Brain pericyte (primary cell): Measurements from ENCODE around the gene NSG1.
"Not testable (repeated sequence)": the region's sequence is repeated elsewhere in the genome, so short reads cannot be mapped to it uniquely, and the experiment has no call there.

Experiments
- DNase-seq: peaks from one replicate; pipeline ENCODE4 v3.0.0-alpha.2; 2012; ENCODE audit warnings: low read depth, low spot score

NSG1 gene, protein sequence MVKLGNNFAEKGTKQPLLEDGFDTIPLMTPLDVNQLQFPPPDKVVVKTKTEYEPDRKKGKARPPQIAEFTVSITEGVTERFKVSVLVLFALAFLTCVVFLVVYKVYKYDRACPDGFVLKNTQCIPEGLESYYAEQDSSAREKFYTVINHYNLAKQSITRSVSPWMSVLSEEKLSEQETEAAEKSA

DNA sequence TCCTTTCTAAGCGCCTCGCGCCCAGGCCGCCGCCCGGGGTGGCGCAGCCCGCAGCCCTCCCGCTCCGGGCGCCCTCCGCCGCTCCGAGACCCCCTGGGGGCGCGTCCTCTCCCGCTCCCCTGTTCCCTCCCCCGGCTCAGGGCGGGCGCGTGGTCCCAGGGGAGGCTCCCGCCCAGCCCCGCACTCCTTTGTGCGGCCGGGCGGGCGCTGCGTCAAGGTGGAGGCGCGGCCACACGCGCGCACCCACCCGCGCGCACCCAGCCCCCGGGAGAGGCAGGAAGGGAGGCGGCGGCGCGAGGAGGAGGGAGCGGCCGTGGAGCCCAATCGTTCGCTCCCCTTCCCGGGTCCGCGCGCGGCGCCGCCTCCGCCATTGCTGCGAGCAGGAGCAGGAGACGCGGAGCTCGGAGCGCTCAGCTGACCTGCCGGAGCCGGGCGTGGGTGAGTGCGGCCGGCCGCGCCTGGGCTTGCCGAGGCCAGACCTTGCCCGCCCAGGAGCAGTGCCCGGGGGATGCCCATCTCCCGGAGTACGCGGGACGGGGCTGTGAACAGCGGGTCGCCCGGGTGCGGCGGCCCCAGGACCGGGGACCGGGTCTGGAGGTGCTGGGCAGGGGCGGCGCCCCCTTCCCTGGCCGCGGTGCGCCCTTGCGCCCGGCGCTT is at the start of gene NSG1:
TSS of gene NSG1 (plus strand) at position 367 of the 657 bp plus-strand sequence. CDS start 528 bp downstream, outside the sequence.
- no peak for DNase-seq

- DNase-seq: no peak
Measured at GRCh38 chr4:4338210-4339001, 48.5 kb upstream of the NSG1 start.

DNA sequence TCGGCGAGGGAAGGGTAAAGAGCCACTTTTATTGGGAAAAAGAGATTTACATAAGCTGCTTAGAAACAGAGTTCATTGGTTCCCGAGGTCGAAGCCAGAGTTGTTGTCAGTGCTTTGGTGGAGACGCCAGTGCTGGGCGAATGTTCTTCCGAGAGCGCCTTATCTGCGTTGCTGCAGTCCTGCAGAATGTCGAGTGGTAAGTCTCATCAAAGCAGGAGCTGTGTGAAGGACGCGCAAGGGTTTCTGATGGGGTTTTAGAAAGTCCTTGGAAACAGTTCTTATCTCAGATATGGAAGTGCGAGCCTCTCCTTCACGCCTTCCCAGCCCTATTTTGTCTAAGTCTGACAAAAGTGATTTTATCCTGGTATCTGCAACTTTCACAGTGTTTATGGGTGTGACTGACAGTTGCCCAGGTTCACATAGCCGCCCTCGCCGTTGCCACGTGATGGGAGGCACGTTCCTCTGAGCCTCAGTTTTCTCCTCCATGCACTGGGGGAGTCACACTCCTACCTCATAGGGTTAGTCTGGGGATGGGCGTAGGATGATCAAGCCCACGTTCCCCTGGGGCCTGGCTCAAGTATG is 47.3 kb upstream of the NSG1 start:
- no peak for DNase-seq

DNA sequence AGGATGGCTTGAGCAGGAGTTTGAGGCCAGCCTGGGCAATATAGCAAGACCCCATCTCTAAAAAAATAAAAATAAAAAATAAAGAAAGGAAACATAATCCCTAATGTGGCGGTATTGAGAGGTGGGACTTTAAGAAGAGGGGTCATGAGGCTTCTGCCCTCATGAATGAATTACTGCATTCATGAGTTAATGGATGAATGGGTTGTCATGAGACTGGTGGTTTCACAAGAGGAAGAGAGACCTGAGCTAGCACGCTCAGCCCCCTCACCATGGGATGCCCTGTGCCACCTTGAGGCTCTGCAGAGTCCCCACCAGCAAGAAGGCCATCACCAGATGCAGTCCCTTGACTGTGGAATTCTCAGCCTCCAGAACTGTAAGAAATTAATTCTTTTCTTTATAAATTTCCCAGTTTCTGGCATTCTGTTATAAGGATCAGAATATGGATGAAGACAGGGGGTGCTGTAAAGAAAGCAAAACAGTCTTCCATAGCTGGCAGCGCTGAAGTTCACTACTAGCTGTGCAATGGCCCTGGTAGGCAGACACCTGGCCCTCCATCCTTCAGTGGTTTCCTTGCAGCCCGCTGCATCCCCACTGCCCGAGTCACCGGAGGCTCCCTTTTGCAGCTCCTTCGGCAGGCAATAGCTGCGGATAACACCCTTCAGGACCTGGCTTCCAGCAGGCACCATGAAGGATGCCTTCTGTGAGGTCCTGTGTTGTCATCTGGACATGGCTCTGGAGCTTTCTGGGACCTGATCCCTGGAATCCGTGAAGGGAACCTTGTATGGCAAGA is 44.8 kb upstream of the NSG1 start:
- no peak for DNase-seq

- DNase-seq: no peak
Measured at GRCh38 chr4:4343038-4343437, 43.9 kb upstream of the NSG1 start.

DNA sequence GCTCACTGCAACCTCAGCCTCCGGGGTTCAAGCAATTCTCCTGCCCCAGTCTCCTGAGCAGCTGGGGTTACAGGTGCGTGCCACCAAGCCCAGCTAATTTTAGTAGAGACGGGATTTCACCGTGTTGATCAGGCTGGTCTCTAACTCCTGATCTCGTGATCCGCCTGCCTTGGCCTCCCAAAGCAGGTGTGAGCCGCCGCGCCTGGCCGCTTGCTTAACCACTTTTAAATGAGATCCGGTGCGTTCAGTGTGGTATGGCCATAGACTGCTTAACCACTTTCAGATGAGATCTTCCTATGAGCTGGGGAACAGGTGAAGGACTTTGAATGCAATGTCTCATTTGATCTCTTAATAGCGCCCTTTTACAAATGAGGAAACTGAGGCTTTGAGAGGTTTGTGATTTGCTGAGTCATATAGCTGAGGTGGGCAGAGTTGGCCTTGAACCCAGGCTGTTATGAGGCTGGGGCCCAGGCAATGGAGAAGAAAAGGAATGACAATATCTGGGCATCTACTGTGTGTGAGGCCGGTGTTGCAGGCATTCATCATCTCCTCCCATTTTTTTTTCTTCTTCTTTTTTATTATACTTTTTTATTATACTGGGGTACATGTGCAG is 41.9 kb upstream of the NSG1 start:
- DNase-seq: no peak

DNA sequence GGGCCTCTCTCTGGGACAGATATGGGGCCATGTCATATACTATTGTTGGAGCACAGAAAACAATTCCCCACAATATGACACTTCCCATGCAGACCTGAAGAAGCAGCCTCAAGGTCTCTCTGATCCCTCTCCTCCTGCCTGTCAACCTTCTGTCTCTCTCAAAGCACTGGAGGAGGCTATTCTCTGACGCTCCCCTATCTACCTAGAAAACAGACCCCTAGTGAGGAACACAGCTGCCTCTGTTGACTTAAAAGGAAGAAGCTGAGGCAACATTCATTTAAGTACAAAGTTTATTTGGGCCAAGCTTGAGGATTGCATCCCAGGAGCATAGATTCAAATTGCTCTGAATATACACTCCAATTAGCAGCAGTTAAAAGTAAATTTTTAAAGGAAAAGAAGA is 39.3 kb upstream of the NSG1 start:
- no peak for DNase-seq

GRCh38 chr4:4348585-4348984 is 38.3 kb upstream of the NSG1 start:
- not testable (repeated sequence) for DNase-seq

DNA sequence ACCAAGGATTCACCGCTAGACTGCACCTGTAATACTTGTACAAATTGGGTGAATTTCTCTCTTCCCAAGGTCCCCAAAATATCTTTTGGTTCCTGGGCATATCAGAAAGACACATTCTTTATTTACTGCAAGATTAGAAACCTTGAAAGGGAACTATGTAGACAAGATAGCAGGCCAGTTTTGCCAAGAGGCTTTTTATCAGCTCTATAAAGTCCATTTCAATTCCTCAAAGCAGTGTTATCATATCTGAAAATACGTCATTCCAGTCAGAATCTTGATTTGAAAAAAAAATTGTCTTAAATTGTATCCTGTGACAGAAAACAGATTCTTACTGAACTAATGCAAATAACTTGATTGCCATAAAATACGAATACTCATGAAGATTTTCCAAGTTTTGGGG is 37.0 kb upstream of the NSG1 start:
- no peak for DNase-seq

DNA sequence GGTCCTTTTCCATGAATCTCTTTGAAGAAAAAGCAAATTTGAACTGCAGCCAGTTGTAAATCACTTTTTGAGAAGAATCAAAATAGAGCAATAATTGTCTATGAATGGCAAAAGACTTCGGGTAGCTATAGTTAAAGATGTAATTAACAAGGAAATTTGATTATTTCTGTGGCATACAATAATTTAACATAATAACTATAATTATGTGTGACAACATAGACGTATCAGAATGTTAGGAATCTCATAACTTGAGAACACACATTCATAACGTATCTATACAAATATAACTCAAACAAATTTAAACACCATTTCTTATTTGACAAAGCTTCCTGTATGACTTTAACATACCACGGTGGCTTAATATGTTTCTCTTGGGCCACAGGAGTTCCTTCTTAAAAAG is 36.0 kb upstream of the NSG1 start:
- no peak for DNase-seq

- no peak for DNase-seq
Measured at GRCh38 chr4:4355302-4355701, 31.6 kb upstream of the NSG1 start.

GRCh38 chr4:4356106-4357041 is 30.5 kb upstream of the NSG1 start:
- DNase-seq: no peak

- no peak for DNase-seq
Measured at GRCh38 chr4:4358093-4358854, 28.6 kb upstream of the NSG1 start.

GRCh38 chr4:4361883-4362282 is 25.0 kb upstream of the NSG1 start:
- no peak for DNase-seq

GRCh38 chr4:4362991-4363697 is 23.8 kb upstream of the NSG1 start:
- no peak for DNase-seq

GRCh38 chr4:4364061-4364460 is 22.8 kb upstream of the NSG1 start:
- no peak for DNase-seq

GRCh38 chr4:4364486-4365208 is 22.3 kb upstream of the NSG1 start:
- DNase-seq: no peak
